ENCODE results near the gene L1CAM.

Gene L1CAM

GRCh38 chrX:153812220-153812619 lies 73.8 kb downstream of the L1CAM start:
- Histone ChIP-seq H3K27me3 (ENCODE audit: control insufficient read depth, insufficient read depth, low read length) (no peaks in the 10 kb centered on the region), H3K4me3 (ENCODE audit: low read depth, low read length) (no peak overlapping the region), H3K9me3 (ENCODE audit: control insufficient read depth, insufficient read depth, low read length) (peaks cover 2% of the 10 kb centered on the region), H3K4me1 (ENCODE audit: control insufficient read depth, insufficient read depth, low read length) (no peaks in the 10 kb centered on the region), H3K9ac (ENCODE audit: low read depth, low read length) (no peak overlapping the region), H3K36me3 (ENCODE audit: control insufficient read depth, insufficient read depth, low read length) (peaks cover 5% of the 10 kb centered on the region)
